Transverse colon (tissue), 4 donors: Measurements from ENCODE around the gene TCF7.

ENCODE experiments used
- CTCF ChIP-seq, 5 experiments: fragments of 200-600 bp in 3 of 5; fragments of 450-650 bp in 2 of 5; sonication (generic) in 3 of 5; IDR thresholded peaks; 1 replicate in 2 of 5; 2 replicates in 3 of 5; pipeline ENCODE4 v1.5.1; 2016 to 2017; ENCODE audit warnings: antibody characterized with exemption in 5 of 5, inconsistent platforms in 3 of 5, mild to moderate bottlenecking in 2 of 5, moderate library complexity in 1 of 5
- POLR2A ChIP-seq: fragments of 450-650 bp; IDR thresholded peaks from one replicate; pipeline ENCODE4 v1.6.1; 2016; ENCODE audit warnings: antibody characterized with exemption, mild to moderate bottlenecking, moderate library complexity
- POLR2AphosphoS5 ChIP-seq, 3 donors: sonication (generic); formaldehyde crosslinking; IDR thresholded peaks; one replicate each; pipeline ENCODE4 v1.6.1; 2016; ENCODE audit warnings: antibody characterized with exemption in 3 of 3

- no peak for TF ChIP-seq CTCF (IDR thresholded peaks at IDR 0.05)
- TF ChIP-seq POLR2A, result no peak
- no peak for TF ChIP-seq POLR2AphosphoS5 (IDR thresholded peaks at IDR 0.05)
Measured at GRCh38 chr5:134143944-134144941, 29.8 kb downstream of the TCF7 start.
